Osteocyte (in vitro differentiated cells): ENCODE measurements around the gene CMTM6. TPM values are rescaled to one million over a fixed set of nuclear protein-coding genes. Genes with fewer than 3 reads are reported as not detected.

Experiments
- DNase-seq: peaks from one replicate; pipeline ENCODE4 v3.0.0; 2021; ENCODE audit warnings: mixed read lengths; ENCODE audit not compliant: unreplicated experiment; ENCODE audit errors: extremely low spot score
- H3K27ac Mint-ChIP-seq: one replicate; pipeline ENCODE4 v1.8.0; 2021; ENCODE audit warnings: mild to moderate bottlenecking, mixed read lengths; ENCODE audit not compliant: unreplicated experiment
- H3K27me3 Mint-ChIP-seq: one replicate; pipeline ENCODE4 v1.8.0; 2021; ENCODE audit warnings: mixed read lengths; ENCODE audit not compliant: unreplicated experiment
- H3K36me3 Mint-ChIP-seq: one replicate; pipeline ENCODE4 v1.8.0; 2021; ENCODE audit warnings: mixed read lengths; ENCODE audit not compliant: unreplicated experiment
- H3K4me1 Mint-ChIP-seq: one replicate; pipeline ENCODE4 v1.8.0; 2021; ENCODE audit warnings: mixed read lengths; ENCODE audit not compliant: unreplicated experiment
- H3K4me3 Mint-ChIP-seq: one replicate; pipeline ENCODE4 v1.8.0; 2021; ENCODE audit warnings: mild to moderate bottlenecking, moderate library complexity, mixed read lengths; ENCODE audit not compliant: unreplicated experiment
- H3K9me3 Mint-ChIP-seq: one replicate; pipeline ENCODE4 v1.8.0; 2021; ENCODE audit warnings: mixed read lengths; ENCODE audit not compliant: unreplicated experiment
- total RNA-seq: library from RNA; stranded (reverse); gene quantifications from 2 replicates; pipeline ENCODE4 v1.2.1, GENCODE V29; 2021
- TF ChIP-seq, protein P1 (sequence below): fragments of 200-600 bp; sonication (generic); IDR thresholded peaks from 2 replicates; pipeline ENCODE4 v1.5.0; 2021; ENCODE audit warnings: antibody characterized with exemption, mild to moderate bottlenecking, moderate library complexity

The CMTM6 gene
- total RNA-seq, 1 donor from 2014 or later = 60.4 TPM

DNA sequence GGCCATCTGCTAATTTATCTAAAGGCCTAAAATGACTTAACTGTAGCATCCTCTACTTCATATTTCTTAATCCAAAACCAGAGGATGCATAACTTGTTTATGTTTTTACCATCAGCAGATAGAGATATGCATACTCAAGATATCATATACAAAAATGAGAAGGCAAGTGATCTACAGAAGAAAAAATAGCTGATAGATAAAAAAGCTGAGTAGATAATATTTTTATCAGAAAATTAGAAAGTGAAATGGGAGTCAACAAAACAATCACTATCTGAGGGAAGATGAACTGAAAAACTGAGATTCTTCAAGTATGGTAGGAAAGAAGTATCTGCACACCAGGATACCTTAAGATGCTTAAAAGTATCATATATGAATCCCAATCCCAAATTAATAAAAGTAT is 42.7 kb upstream of the CMTM6 start:
- Mint-ChIP-seq H3K4me3 (no peak overlapping the region), H3K9me3 (no peaks in the 10 kb centered on the region), H3K36me3 (peaks cover 24% of the 10 kb centered on the region), H3K27ac (peak overlapping the region; percentile 72), H3K27me3 (no peaks in the 10 kb centered on the region), H3K4me1 (peaks cover 14% of the 10 kb centered on the region)
- DNase-seq = no peak
- TF ChIP-seq, protein P1, sequence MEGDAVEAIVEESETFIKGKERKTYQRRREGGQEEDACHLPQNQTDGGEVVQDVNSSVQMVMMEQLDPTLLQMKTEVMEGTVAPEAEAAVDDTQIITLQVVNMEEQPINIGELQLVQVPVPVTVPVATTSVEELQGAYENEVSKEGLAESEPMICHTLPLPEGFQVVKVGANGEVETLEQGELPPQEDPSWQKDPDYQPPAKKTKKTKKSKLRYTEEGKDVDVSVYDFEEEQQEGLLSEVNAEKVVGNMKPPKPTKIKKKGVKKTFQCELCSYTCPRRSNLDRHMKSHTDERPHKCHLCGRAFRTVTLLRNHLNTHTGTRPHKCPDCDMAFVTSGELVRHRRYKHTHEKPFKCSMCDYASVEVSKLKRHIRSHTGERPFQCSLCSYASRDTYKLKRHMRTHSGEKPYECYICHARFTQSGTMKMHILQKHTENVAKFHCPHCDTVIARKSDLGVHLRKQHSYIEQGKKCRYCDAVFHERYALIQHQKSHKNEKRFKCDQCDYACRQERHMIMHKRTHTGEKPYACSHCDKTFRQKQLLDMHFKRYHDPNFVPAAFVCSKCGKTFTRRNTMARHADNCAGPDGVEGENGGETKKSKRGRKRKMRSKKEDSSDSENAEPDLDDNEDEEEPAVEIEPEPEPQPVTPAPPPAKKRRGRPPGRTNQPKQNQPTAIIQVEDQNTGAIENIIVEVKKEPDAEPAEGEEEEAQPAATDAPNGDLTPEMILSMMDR = no peak

GRCh38 chr3:32544894-32545293 is 42.2 kb upstream of the CMTM6 start:
- no peak for DNase-seq
- peak overlapping the region; percentile 72 for H3K27ac Mint-ChIP-seq

DNA sequence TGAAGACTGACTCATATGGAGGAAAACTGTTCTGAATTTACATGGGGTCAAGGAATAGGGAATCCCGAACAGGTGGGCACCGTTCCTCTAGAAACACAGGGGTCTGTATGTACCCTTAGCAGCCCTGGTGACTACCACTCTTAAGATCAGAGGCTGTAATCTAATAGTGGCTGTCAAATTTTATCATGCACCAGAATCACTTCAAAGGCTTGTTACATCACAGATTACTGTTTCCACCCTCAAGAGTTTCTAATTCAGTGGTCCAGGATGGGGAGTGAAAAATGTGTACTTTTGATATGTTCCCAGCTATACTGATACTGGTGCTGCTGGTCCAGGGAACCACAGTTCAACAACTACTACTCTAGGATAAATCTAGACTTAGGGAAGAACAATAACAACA is 40.2 kb upstream of the CMTM6 start:
- DNase-seq = no peak
- Mint-ChIP-seq H3K9me3 (no peaks in the 10 kb centered on the region), H3K27ac (peak overlapping the region; percentile 14), H3K36me3 (peaks cover 31% of the 10 kb centered on the region), H3K27me3 (no peaks in the 10 kb centered on the region), H3K4me1 (peaks cover 9% of the 10 kb centered on the region), H3K4me3 (no peak overlapping the region)
- TF ChIP-seq, protein P1 = no peak

More at GRCh38 chr3:32544894-32545293, 42.2 kb upstream of the CMTM6 start:
- Mint-ChIP-seq H3K36me3 (peaks cover 24% of the 10 kb centered on the region), H3K4me3 (no peak overlapping the region), H3K4me1 (peaks cover 14% of the 10 kb centered on the region), H3K9me3 (no peaks in the 10 kb centered on the region), H3K27me3 (no peaks in the 10 kb centered on the region)
- TF ChIP-seq, protein P1 = no peak

DNA sequence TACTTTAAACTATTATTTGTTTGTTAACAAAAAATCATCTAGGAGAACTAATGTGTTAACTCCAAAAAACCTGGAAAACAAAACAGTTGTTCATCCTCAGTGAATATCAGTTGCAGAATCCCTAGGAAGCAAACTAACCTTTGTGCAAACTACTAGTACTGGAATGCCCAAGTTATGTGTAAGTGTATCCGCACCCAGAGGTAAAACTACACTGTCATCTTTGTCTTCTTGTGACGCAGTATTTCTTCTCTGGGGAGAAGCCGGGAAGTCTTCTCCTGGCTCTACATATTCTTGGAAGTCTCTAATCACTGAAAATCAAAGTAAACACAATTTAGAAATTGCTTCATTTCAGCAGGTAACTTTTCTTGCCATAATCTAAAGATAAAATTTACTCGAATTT is 38.2 kb upstream of the CMTM6 start:
- Mint-ChIP-seq H3K27me3 (no peaks in the 10 kb centered on the region), H3K9me3 (no peaks in the 10 kb centered on the region), H3K27ac (no peak overlapping the region), H3K4me1 (peaks cover 9% of the 10 kb centered on the region), H3K36me3 (peaks cover 36% of the 10 kb centered on the region), H3K4me3 (no peak overlapping the region)
- TF ChIP-seq, protein P1 = no peak
- no peak for DNase-seq

GRCh38 chr3:32532434-32532833 is 29.8 kb upstream of the CMTM6 start:
- TF ChIP-seq, protein P1 = no peak
- peaks cover 13% of the 10 kb centered on the region for H3K4me1 Mint-ChIP-seq
- no peaks in the 10 kb centered on the region for H3K27me3 Mint-ChIP-seq
- no peak overlapping the region for H3K4me3 Mint-ChIP-seq
- no peaks in the 10 kb centered on the region for H3K9me3 Mint-ChIP-seq
- no peak for DNase-seq
- no peak overlapping the region for H3K27ac Mint-ChIP-seq
- peaks cover 55% of the 10 kb centered on the region for H3K36me3 Mint-ChIP-seq
